H9 (cell line): Measurements from ENCODE around the gene MGME1. TPM values are rescaled to one million over a fixed set of nuclear protein-coding genes. Genes with fewer than 3 reads are reported as not detected.
A peak's percentile ranks its signal among the peaks of the same experiment; 100 is the strongest.

Source experiments
- DNase-seq: peaks from one replicate; pipeline ENCODE4 v3.0.0-alpha.2; 2017
- H2AFZ ChIP-seq: one replicate; pipeline ENCODE4 v1.6.1; 2013; ENCODE audit warnings: mild to moderate bottlenecking, low read length, control low read depth, moderate library complexity
- H2AK5ac ChIP-seq: 2 replicates; pipeline ENCODE4 v1.6.1; 2013; ENCODE audit warnings: low read length, control low read depth, mixed read lengths; ENCODE audit not compliant: insufficient read length
- H2BK120ac ChIP-seq: one replicate; pipeline ENCODE4 v1.6.1; 2013; ENCODE audit warnings: low read depth, mild to moderate bottlenecking, low read length, control low read depth, inconsistent platforms; ENCODE audit not compliant: poor library complexity, severe bottlenecking
- H2BK12ac ChIP-seq: 2 replicates; pipeline ENCODE4 v1.6.1; 2013; ENCODE audit warnings: low read length, control low read depth, mixed read lengths, low read depth; ENCODE audit not compliant: insufficient read length
- H2BK15ac ChIP-seq: 2 replicates; pipeline ENCODE4 v1.6.1; 2013; ENCODE audit warnings: low read depth, low read length, control low read depth
- H2BK20ac ChIP-seq: one replicate; pipeline ENCODE4 v1.6.1; 2013; ENCODE audit warnings: low read depth, mild to moderate bottlenecking, low read length, control low read depth, inconsistent platforms; ENCODE audit not compliant: poor library complexity, severe bottlenecking
- H2BK5ac ChIP-seq: 2 replicates; pipeline ENCODE4 v1.6.1; 2013; ENCODE audit warnings: low read length, control low read depth, mixed read lengths; ENCODE audit not compliant: insufficient read length
- H3K14ac ChIP-seq: 2 replicates; pipeline ENCODE4 v1.6.1; 2013; ENCODE audit warnings: low read length, control low read depth; ENCODE audit not compliant: insufficient read depth
- H3K18ac ChIP-seq: 2 replicates; pipeline ENCODE4 v1.6.1; 2013; ENCODE audit warnings: low read depth, mild to moderate bottlenecking, mixed read lengths, low read length, control low read depth; ENCODE audit not compliant: insufficient read length
- H3K23ac ChIP-seq: 2 replicates; pipeline ENCODE4 v1.6.1; 2013; ENCODE audit warnings: low read length, control low read depth, mixed read lengths, low read depth; ENCODE audit not compliant: insufficient read length
- H3K23me2 ChIP-seq: 2 replicates; pipeline ENCODE4 v1.6.1; 2013; ENCODE audit warnings: low read depth, mild to moderate bottlenecking, mixed read lengths, low read length, control low read depth; ENCODE audit not compliant: insufficient read length, poor library complexity, severe bottlenecking
- H3K27ac ChIP-seq: 2 replicates; pipeline ENCODE4 v1.5.1; 2013; ENCODE audit warnings: low read length, control low read depth, mixed read lengths, low read depth; ENCODE audit not compliant: insufficient read length
- H3K27me3 ChIP-seq: 2 replicates; pipeline ENCODE4 v1.6.1; 2013; ENCODE audit warnings: low read length, control low read depth, inconsistent platforms; ENCODE audit not compliant: insufficient read depth
- H3K4ac ChIP-seq: 2 replicates; pipeline ENCODE4 v1.6.1; 2013; ENCODE audit warnings: low read depth, mild to moderate bottlenecking, control low read depth, inconsistent platforms, low read length, moderate library complexity
- H3K4me1 ChIP-seq: 2 replicates; pipeline ENCODE4 v1.6.1; 2013; ENCODE audit warnings: low read length, control low read depth, inconsistent platforms; ENCODE audit not compliant: insufficient read depth
- H3K4me2 ChIP-seq: 2 replicates; pipeline ENCODE4 v1.6.1; 2013; ENCODE audit warnings: low read length, control low read depth, mixed read lengths; ENCODE audit not compliant: insufficient read length, insufficient read depth
- H3K56ac ChIP-seq: 2 replicates; pipeline ENCODE4 v1.6.1; 2013; ENCODE audit warnings: low read depth, mild to moderate bottlenecking, mixed read lengths, low read length, control low read depth; ENCODE audit not compliant: insufficient read length
- H3K79me1 ChIP-seq: 2 replicates; pipeline ENCODE4 v1.6.1; 2013; ENCODE audit warnings: low read depth, mild to moderate bottlenecking, moderate library complexity, low read length, control low read depth, inconsistent platforms; ENCODE audit not compliant: insufficient read depth, poor library complexity, severe bottlenecking
- H3K79me2 ChIP-seq: 2 replicates; pipeline ENCODE4 v1.6.1; 2013; ENCODE audit warnings: low read length, control low read depth, inconsistent platforms; ENCODE audit not compliant: insufficient read depth
- H3K9ac ChIP-seq: 2 replicates; pipeline ENCODE4 v1.6.1; 2013; ENCODE audit warnings: low read length, control low read depth, mixed read lengths; ENCODE audit not compliant: insufficient read length; ENCODE audit errors: extremely low read depth
- H3K9me3 ChIP-seq: one replicate; pipeline ENCODE4 v1.6.1; 2013; ENCODE audit warnings: low read depth, low read length, inconsistent platforms; ENCODE audit not compliant: control insufficient read depth
- H3T11ph ChIP-seq: one replicate; pipeline ENCODE4 v1.6.1; 2013; ENCODE audit warnings: mild to moderate bottlenecking, low read length, control low read depth, inconsistent platforms
- H4K20me1 ChIP-seq: one replicate; pipeline ENCODE4 v1.6.1; 2013; ENCODE audit not compliant: control insufficient read depth, insufficient read length, insufficient read depth
- H4K5ac ChIP-seq: 2 replicates; pipeline ENCODE4 v1.6.1; 2013; ENCODE audit warnings: low read depth, mild to moderate bottlenecking, mixed read lengths, low read length, control low read depth; ENCODE audit not compliant: insufficient read length
- H4K8ac ChIP-seq: replicated peaks from 2 replicates; pipeline ENCODE4 v1.6.1; 2013; ENCODE audit warnings: low read length, control low read depth, mixed read lengths, low read depth; ENCODE audit not compliant: insufficient read length
- H4K91ac ChIP-seq: 2 replicates; pipeline ENCODE4 v1.6.1; 2013; ENCODE audit warnings: low read depth, mild to moderate bottlenecking, moderate library complexity, mixed read lengths, low read length, control low read depth; ENCODE audit not compliant: insufficient read length
- H3K27ac Mint-ChIP-seq, 3 experiments: 2 replicates in 2 of 3; 3 replicates in 1 of 3; pipeline ENCODE4 v1.8.0; 2020 to 2021; ENCODE audit warnings: mixed read lengths in 3 of 3, mild to moderate bottlenecking in 1 of 3, moderate library complexity in 1 of 3
- H3K27me3 Mint-ChIP-seq: 2 replicates; pipeline ENCODE4 v1.8.0; 2021; ENCODE audit warnings: low read depth, mild to moderate bottlenecking, moderate library complexity, mixed read lengths
- H3K36me3 Mint-ChIP-seq, 3 experiments: 2 replicates in 2 of 3; 3 replicates in 1 of 3; pipeline ENCODE4 v1.8.0; 2020 to 2021; ENCODE audit warnings: low read depth in 3 of 3, mixed read lengths in 3 of 3; ENCODE audit not compliant: insufficient read depth in 1 of 3
- H3K4me1 Mint-ChIP-seq, 2 experiments: 2 replicates each; pipeline ENCODE4 v1.8.0; 2020; ENCODE audit warnings: mixed read lengths in 2 of 2
- H3K4me3 Mint-ChIP-seq, 2 experiments: 2 replicates in 1 of 2; 3 replicates in 1 of 2; pipeline ENCODE4 v1.8.0; 2020 to 2021; ENCODE audit warnings: mild to moderate bottlenecking in 2 of 2, mixed read lengths in 2 of 2, moderate library complexity in 1 of 2
- H3K9me3 Mint-ChIP-seq, 2 experiments: 2 replicates in 1 of 2; 3 replicates in 1 of 2; pipeline ENCODE4 v1.8.0; 2020; ENCODE audit warnings: mild to moderate bottlenecking in 2 of 2, mixed read lengths in 2 of 2, moderate library complexity in 1 of 2
- CTCF ChIP-seq: fragments of 200-600 bp; sonication (generic); conservative IDR thresholded peaks from 3 replicates; pipeline ENCODE4 v1.8.0; 2021; ENCODE audit warnings: antibody characterized with exemption, mild to moderate bottlenecking
- WGBS: extraction: QIAGEN DNeasy Blood & Tissue Kit; methylation state at CpG from one replicate; pipeline ENCODE4 v1.1.7; 2013; ENCODE audit warnings: missing lambda C conversion rate, low lambda C conversion rate, mixed read lengths; ENCODE audit not compliant: insufficient read length; ENCODE audit errors: extremely low coverage; 5-methylcytosine and 5-hydroxymethylcytosine counted together
- total RNA-seq: library from RNA; stranded (reverse); gene quantifications from 2 replicates; pipeline ENCODE4 v1.2.1, GENCODE V29; 2021

Gene MGME1
- total RNA-seq, 1 experiment from 2014 or later = 48.9 TPM

- DNase-seq = peak; percentile 64
- no peaks in the 10 kb centered on the region for H3K4me1 ChIP-seq
- H3K27me3 ChIP-seq = no peaks in the 10 kb centered on the region; the same call in 1 of the 2 replicates
These were observed 34.5 kb upstream of the MGME1 start for GRCh38 chr20:17934141-17934862.

More at GRCh38 chr20:17934141-17934862, 34.5 kb upstream of the MGME1 start:
- no CpG with 5 or more reads among the region's 16 CpGs for WGBS
- no peak for TF ChIP-seq CTCF
- no peak overlapping the region for H3K27ac ChIP-seq
- no peak overlapping the region for H3K14ac ChIP-seq
- H2AK5ac ChIP-seq = no peak overlapping the region
- H3K4ac ChIP-seq = no peak overlapping the region
- H3T11ph ChIP-seq = no peak overlapping the region
- H4K5ac ChIP-seq = no peak overlapping the region
- H2AFZ ChIP-seq = no peak overlapping the region
- no peaks in the 10 kb centered on the region for H3K9me3 ChIP-seq
- H3K27me3 Mint-ChIP-seq = peaks cover 44% of the 10 kb centered on the region
- H3K36me3 Mint-ChIP-seq = peaks cover 0 to 2% (median 0%) of the 10 kb centered on the region in 3 experiments; a peak in 2 of 7 replicates
- no peak overlapping the region for H4K91ac ChIP-seq
- no peak overlapping the region for H3K18ac ChIP-seq
- H2BK12ac ChIP-seq = no peak overlapping the region
- no peak overlapping the region for H2BK20ac ChIP-seq
- H4K20me1 ChIP-seq = peaks cover 2% of the 10 kb centered on the region
- peak overlapping the region; percentile 8 to 91 (median 77); a peak in 4 of 7 replicates for H3K27ac Mint-ChIP-seq
- H3K9me3 Mint-ChIP-seq = peaks cover 4% of the 10 kb centered on the region in 2 experiments; a peak in 1 of 5 replicates
- no peak overlapping the region for H3K23ac ChIP-seq
- no peak overlapping the region for H3K4me2 ChIP-seq
- no peak overlapping the region for H3K9ac ChIP-seq
- peaks cover 42 to 53% of the 10 kb centered on the region in 2 experiments for H3K4me1 Mint-ChIP-seq
- H2BK5ac ChIP-seq = no peak overlapping the region
- H4K8ac ChIP-seq = no peak overlapping the region
- H3K79me2 ChIP-seq = no peaks in the 10 kb centered on the region
- H2BK15ac ChIP-seq = no peak overlapping the region
- no peak overlapping the region for H2BK120ac ChIP-seq
- no peaks in the 10 kb centered on the region for H3K23me2 ChIP-seq
- H3K56ac ChIP-seq = no peak overlapping the region
- H3K4me3 Mint-ChIP-seq = peak overlapping the region in 1 of 2 experiments; percentile 20; a peak in 1 of 5 replicates
- H3K79me1 ChIP-seq = no peaks in the 10 kb centered on the region
